Peyer's patch (tissue), 4 donors: ENCODE data around the gene PLB1.

ENCODE experiments used
- POLR2A ChIP-seq, 2 donors: fragments of 450-650 bp; IDR thresholded peaks; one replicate each; pipeline ENCODE4 v1.5.1; 2017; ENCODE audit warnings: antibody characterized with exemption in 2 of 2, mild to moderate bottlenecking in 2 of 2, moderate library complexity in 2 of 2
- TF ChIP-seq, protein P1 (sequence below), 6 experiments: fragments of 450-650 bp in 4 of 6; fragments of 200-600 bp in 2 of 6; sonication (generic) in 1 of 6; IDR thresholded peaks; one replicate each; pipeline ENCODE4 v1.5.1; 2017 to 2019; ENCODE audit warnings: antibody characterized with exemption in 6 of 6, mild to moderate bottlenecking in 3 of 6, moderate library complexity in 1 of 6

DNA sequence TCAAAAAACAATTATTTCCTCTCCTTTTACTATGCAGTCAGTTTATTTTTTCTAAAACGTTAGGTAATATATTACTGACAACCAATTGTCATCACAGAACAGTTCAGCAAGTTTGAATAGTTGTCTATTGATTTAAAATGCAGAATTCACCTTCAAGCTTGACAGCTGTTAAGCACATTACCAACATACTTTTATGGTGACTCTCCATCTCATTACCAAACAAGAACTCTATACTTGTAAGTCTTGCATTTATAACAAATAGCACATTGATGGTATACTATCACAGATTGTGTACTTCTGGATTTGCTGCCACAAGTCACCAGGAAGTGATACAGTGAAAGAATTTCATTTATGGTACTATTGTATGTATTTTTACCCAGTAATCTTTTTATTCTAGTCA, 156.4 kb downstream of the PLB1 start:
- no peak for TF ChIP-seq POLR2A (IDR thresholded peaks at IDR 0.05)
- TF ChIP-seq, protein P1, sequence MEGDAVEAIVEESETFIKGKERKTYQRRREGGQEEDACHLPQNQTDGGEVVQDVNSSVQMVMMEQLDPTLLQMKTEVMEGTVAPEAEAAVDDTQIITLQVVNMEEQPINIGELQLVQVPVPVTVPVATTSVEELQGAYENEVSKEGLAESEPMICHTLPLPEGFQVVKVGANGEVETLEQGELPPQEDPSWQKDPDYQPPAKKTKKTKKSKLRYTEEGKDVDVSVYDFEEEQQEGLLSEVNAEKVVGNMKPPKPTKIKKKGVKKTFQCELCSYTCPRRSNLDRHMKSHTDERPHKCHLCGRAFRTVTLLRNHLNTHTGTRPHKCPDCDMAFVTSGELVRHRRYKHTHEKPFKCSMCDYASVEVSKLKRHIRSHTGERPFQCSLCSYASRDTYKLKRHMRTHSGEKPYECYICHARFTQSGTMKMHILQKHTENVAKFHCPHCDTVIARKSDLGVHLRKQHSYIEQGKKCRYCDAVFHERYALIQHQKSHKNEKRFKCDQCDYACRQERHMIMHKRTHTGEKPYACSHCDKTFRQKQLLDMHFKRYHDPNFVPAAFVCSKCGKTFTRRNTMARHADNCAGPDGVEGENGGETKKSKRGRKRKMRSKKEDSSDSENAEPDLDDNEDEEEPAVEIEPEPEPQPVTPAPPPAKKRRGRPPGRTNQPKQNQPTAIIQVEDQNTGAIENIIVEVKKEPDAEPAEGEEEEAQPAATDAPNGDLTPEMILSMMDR (IDR thresholded peaks at IDR 0.05): no peak
